Measurements from ENCODE around the gene RNF157.

- no peak for TF ChIP-seq POLR2A (IDR thresholded peaks at IDR 0.05)
- TF ChIP-seq, protein P1, sequence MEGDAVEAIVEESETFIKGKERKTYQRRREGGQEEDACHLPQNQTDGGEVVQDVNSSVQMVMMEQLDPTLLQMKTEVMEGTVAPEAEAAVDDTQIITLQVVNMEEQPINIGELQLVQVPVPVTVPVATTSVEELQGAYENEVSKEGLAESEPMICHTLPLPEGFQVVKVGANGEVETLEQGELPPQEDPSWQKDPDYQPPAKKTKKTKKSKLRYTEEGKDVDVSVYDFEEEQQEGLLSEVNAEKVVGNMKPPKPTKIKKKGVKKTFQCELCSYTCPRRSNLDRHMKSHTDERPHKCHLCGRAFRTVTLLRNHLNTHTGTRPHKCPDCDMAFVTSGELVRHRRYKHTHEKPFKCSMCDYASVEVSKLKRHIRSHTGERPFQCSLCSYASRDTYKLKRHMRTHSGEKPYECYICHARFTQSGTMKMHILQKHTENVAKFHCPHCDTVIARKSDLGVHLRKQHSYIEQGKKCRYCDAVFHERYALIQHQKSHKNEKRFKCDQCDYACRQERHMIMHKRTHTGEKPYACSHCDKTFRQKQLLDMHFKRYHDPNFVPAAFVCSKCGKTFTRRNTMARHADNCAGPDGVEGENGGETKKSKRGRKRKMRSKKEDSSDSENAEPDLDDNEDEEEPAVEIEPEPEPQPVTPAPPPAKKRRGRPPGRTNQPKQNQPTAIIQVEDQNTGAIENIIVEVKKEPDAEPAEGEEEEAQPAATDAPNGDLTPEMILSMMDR (IDR thresholded peaks at IDR 0.05) = no peak
Observed at GRCh38 chr17:76131692-76132573, 108.4 kb downstream of the RNF157 start.

Data from transverse colon (tissue), 3 donors.